Measurements from ENCODE around the gene SLC35F4.

- TF ChIP-seq, protein P1, sequence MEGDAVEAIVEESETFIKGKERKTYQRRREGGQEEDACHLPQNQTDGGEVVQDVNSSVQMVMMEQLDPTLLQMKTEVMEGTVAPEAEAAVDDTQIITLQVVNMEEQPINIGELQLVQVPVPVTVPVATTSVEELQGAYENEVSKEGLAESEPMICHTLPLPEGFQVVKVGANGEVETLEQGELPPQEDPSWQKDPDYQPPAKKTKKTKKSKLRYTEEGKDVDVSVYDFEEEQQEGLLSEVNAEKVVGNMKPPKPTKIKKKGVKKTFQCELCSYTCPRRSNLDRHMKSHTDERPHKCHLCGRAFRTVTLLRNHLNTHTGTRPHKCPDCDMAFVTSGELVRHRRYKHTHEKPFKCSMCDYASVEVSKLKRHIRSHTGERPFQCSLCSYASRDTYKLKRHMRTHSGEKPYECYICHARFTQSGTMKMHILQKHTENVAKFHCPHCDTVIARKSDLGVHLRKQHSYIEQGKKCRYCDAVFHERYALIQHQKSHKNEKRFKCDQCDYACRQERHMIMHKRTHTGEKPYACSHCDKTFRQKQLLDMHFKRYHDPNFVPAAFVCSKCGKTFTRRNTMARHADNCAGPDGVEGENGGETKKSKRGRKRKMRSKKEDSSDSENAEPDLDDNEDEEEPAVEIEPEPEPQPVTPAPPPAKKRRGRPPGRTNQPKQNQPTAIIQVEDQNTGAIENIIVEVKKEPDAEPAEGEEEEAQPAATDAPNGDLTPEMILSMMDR (conservative IDR thresholded peaks at IDR 0.05 in 1 of 2, IDR thresholded peaks at IDR 0.05 in 1 of 2; ENCODE audit: extremely low read depth in 1 of 2, insufficient read depth in 1 of 2, low read depth in 1 of 2, low read length in 2 of 2): no peak
- TF ChIP-seq EZH2 (IDR thresholded peaks at IDR 0.05; ENCODE audit: borderline replicate concordance, low read length): no peak
These were observed 13.6 kb upstream of the SLC35F4 start for GRCh38 chr14:57879516-57879915.

Data from mammary epithelial cell (primary cell).